ENCODE measurements around the gene SEPTIN1. TPM values are rescaled to one million over a fixed set of nuclear protein-coding genes. Genes with fewer than 3 reads are reported as not detected.

The SEPTIN1 gene
- total and polyA plus RNA-seq, 2 experiments from 2014 or later, result 0.21 to 3.9 TPM

GRCh38 chr16:30417529-30418349 lies 35.4 kb upstream of the SEPTIN1 start (continued):
- TF ChIP-seq ZNF462 (CRISPR knock-in tag; IDR thresholded peaks at IDR 0.05), result no peak

GRCh38 chr16:30416624-30417528 lies 34.5 kb upstream of the SEPTIN1 start:
- Mint-ChIP-seq H3K9me3 (no peaks in the 10 kb centered on the region), H3K27me3 (ENCODE audit: insufficient read depth, low read depth, poor library complexity) (peaks cover 12% of the 10 kb centered on the region), H3K27ac (no peak overlapping the region), H3K36me3 (ENCODE audit: low read depth) (peaks cover 42% of the 10 kb centered on the region), H3K4me3 (peak overlapping the region; percentile 41), H3K4me1 (peaks cover 11% of the 10 kb centered on the region)
- Histone ChIP-seq H3K4me3 (peak overlapping the region; percentile 62), H3K4me1 (ENCODE audit: insufficient read depth) (no peaks in the 10 kb centered on the region), H3K36me3 (ENCODE audit: insufficient read depth) (peaks cover 3% of the 10 kb centered on the region), H3F3A (replicated peaks; ENCODE audit: low read depth) (peaks cover 35% of the 10 kb centered on the region), H3K4me2 (peak overlapping the region; percentile 79), H2AFZ (no peak overlapping the region; the same call in 1 of the 2 replicates), H3K27me3 (ENCODE audit: insufficient read depth) (no peaks in the 10 kb centered on the region), H3K27ac (ENCODE audit: low read depth) (no peak overlapping the region), H3K9me2 (ENCODE audit: insufficient read depth) (no peaks in the 10 kb centered on the region), H3K79me2 (replicated peaks; ENCODE audit: insufficient read depth) (0 out of 2 replicates have a peak, but pooled peaks cover 3% of the 10 kb centered on the region), H4K20me1 (replicated peaks; ENCODE audit: insufficient read depth) (peaks cover 36% of the 10 kb centered on the region)
- peak; percentile 7 for ATAC-seq
- DNase-seq (ENCODE audit: low spot score), result peak; percentile 39
- TF ChIP-seq EZH2phosphoT487 (IDR thresholded peaks at IDR 0.05; ENCODE audit: unreplicated experiment) (no peak), STAT1 (IDR thresholded peaks at IDR 0.05; ENCODE audit: unreplicated experiment) (no peak), POLR2AphosphoS5 (IDR thresholded peaks at IDR 0.05; ENCODE audit: low read depth) (no peak), REST (IDR thresholded peaks at IDR 0.05; ENCODE audit: unreplicated experiment) (no peak), ZNF331 (CRISPR knock-in tag; IDR thresholded peaks at IDR 0.05; ENCODE audit: low read depth) (no peak), ETS1 (IDR thresholded peaks at IDR 0.05) (no peak), CTCF (conservative IDR thresholded peaks at IDR 0.05; ENCODE audit: low read depth in 2 of 2) (no peak), EZH2 (IDR thresholded peaks at IDR 0.05; ENCODE audit: low read depth, unreplicated experiment) (no peak)
